Measurements from ENCODE around the gene COX7B2.

- TF ChIP-seq EZH2 (IDR thresholded peaks at IDR 0.05), result no peak
- no peak for TF ChIP-seq POLR2AphosphoS5 (IDR thresholded peaks at IDR 0.05; ENCODE audit: borderline replicate concordance, low read depth, low read length)
- no peak for TF ChIP-seq FOXP2 (optimal IDR thresholded peaks at IDR 0.05; ENCODE audit: control extremely low read depth, extremely low read length, insufficient read depth)
Measured at GRCh38 chr4:46804781-46805413, 104.1 kb downstream of the COX7B2 start.

Data from SK-N-MC (cell line).